ENCODE results near the gene WDR82. TPM values are rescaled to one million over a fixed set of nuclear protein-coding genes. Genes with fewer than 3 reads are reported as not detected.
A peak's percentile ranks its signal among the peaks of the same experiment; 100 is the strongest.
"Not testable (repeated sequence)": the region's sequence is repeated elsewhere in the genome, so short reads cannot be mapped to it uniquely, and the experiment has no call there.

Gene WDR82
- total RNA-seq, 1 experiment from 2014 or later, result 42.0 TPM

GRCh38 chr3:52274781-52275180 is 3.7 kb downstream of the WDR82 start:
- not testable (repeated sequence) for H2AFZ ChIP-seq (ENCODE audit: low read length); H3K9me2 ChIP-seq (replicated peaks; ENCODE audit: insufficient read depth, low read length); H3K9me3 ChIP-seq (ENCODE audit: low read length); H3K9ac ChIP-seq (ENCODE audit: low read length); H3K4me3 ChIP-seq (ENCODE audit: low read length); H3K4me2 ChIP-seq (ENCODE audit: low read depth, low read length, poor library complexity, severe bottlenecking); DNase-seq; H3K27me3 ChIP-seq (ENCODE audit: low read length); H3K27ac ChIP-seq (ENCODE audit: low read length)
- H4K20me1 ChIP-seq (ENCODE audit: insufficient read depth, low read depth, low read length), result peaks cover 65% of the 10 kb centered on the region
- H3K36me3 ChIP-seq (ENCODE audit: insufficient read depth, low read length), result peaks cover 52% of the 10 kb centered on the region
- H3K4me1 ChIP-seq (ENCODE audit: low read length), result peaks cover 45% of the 10 kb centered on the region
- peaks cover 84% of the 10 kb centered on the region for H3K79me2 ChIP-seq (ENCODE audit: low read length)

- peaks cover 63% of the 10 kb centered on the region for H3K36me3 ChIP-seq (ENCODE audit: insufficient read depth, low read length)
- H2AFZ ChIP-seq (ENCODE audit: low read length), result no peak overlapping the region
- peaks cover 36% of the 10 kb centered on the region for H3K4me1 ChIP-seq (ENCODE audit: low read length)
- no peak overlapping the region for H3K9ac ChIP-seq (ENCODE audit: low read length)
- H3K4me3 ChIP-seq (ENCODE audit: low read length), result no peak overlapping the region
- H3K27ac ChIP-seq (ENCODE audit: low read length), result no peak overlapping the region
- H4K20me1 ChIP-seq (ENCODE audit: insufficient read depth, low read depth, low read length), result peaks cover 73% of the 10 kb centered on the region
- no peak overlapping the region for H3K4me2 ChIP-seq (ENCODE audit: low read depth, low read length, poor library complexity, severe bottlenecking)
- DNase-seq, result no peak
- peaks cover 100% of the 10 kb centered on the region for H3K79me2 ChIP-seq (ENCODE audit: low read length)
- H3K27me3 ChIP-seq (ENCODE audit: low read length), result no peaks in the 10 kb centered on the region
- H3K9me3 ChIP-seq (ENCODE audit: low read length), result no peaks in the 10 kb centered on the region
- no peaks in the 10 kb centered on the region for H3K9me2 ChIP-seq (replicated peaks; ENCODE audit: insufficient read depth, low read length)
Measured at GRCh38 chr3:52272831-52273230, 5.6 kb downstream of the WDR82 start.

- Histone ChIP-seq H4K20me1 (ENCODE audit: insufficient read depth, low read depth, low read length) (peaks cover 73% of the 10 kb centered on the region), H3K4me1 (ENCODE audit: low read length) (peaks cover 35% of the 10 kb centered on the region), H3K27ac (ENCODE audit: low read length) (peak overlapping the region; percentile 27; the same call in 1 of the 2 replicates), H3K79me2 (ENCODE audit: low read length) (peaks cover 100% of the 10 kb centered on the region), H3K36me3 (ENCODE audit: insufficient read depth, low read length) (peaks cover 70% of the 10 kb centered on the region)
- H3K9me2 ChIP-seq (replicated peaks; ENCODE audit: insufficient read depth, low read length); H2AFZ ChIP-seq (ENCODE audit: low read length); H3K9me3 ChIP-seq (ENCODE audit: low read length); H3K9ac ChIP-seq (ENCODE audit: low read length); H3K4me3 ChIP-seq (ENCODE audit: low read length); DNase-seq; H3K27me3 ChIP-seq (ENCODE audit: low read length); H3K4me2 ChIP-seq (ENCODE audit: low read depth, low read length, poor library complexity, severe bottlenecking): not testable (repeated sequence)
Measured at GRCh38 chr3:52272172-52272571, 6.3 kb downstream of the WDR82 start.

- H3K36me3 ChIP-seq (ENCODE audit: insufficient read depth, low read length), result peaks cover 78% of the 10 kb centered on the region
- H3K4me2 ChIP-seq (ENCODE audit: low read depth, low read length, poor library complexity, severe bottlenecking), result no peak overlapping the region
- no peaks in the 10 kb centered on the region for H3K27me3 ChIP-seq (ENCODE audit: low read length)
- no peak for DNase-seq
- no peaks in the 10 kb centered on the region for H3K9me2 ChIP-seq (replicated peaks; ENCODE audit: insufficient read depth, low read length)
- H3K79me2 ChIP-seq (ENCODE audit: low read length), result peaks cover 96% of the 10 kb centered on the region
- no peak overlapping the region for H2AFZ ChIP-seq (ENCODE audit: low read length)
- no peak overlapping the region for H3K9ac ChIP-seq (ENCODE audit: low read length)
- peaks cover 20% of the 10 kb centered on the region for H3K4me1 ChIP-seq (ENCODE audit: low read length)
- H3K4me3 ChIP-seq (ENCODE audit: low read length), result no peak overlapping the region
- no peaks in the 10 kb centered on the region for H3K9me3 ChIP-seq (ENCODE audit: low read length)
- peaks cover 60% of the 10 kb centered on the region for H4K20me1 ChIP-seq (ENCODE audit: insufficient read depth, low read depth, low read length)
- H3K27ac ChIP-seq (ENCODE audit: low read length), result no peak overlapping the region
Measured at GRCh38 chr3:52270252-52270754, 8.1 kb downstream of the WDR82 start.

- Histone ChIP-seq H4K20me1 (ENCODE audit: insufficient read depth, low read depth, low read length) (peaks cover 57% of the 10 kb centered on the region), H3K27ac (ENCODE audit: low read length) (no peak overlapping the region), H3K36me3 (ENCODE audit: insufficient read depth, low read length) (peaks cover 78% of the 10 kb centered on the region), H3K9me2 (replicated peaks; ENCODE audit: insufficient read depth, low read length) (no peaks in the 10 kb centered on the region), H3K9ac (ENCODE audit: low read length) (no peak overlapping the region), H3K4me1 (ENCODE audit: low read length) (peaks cover 20% of the 10 kb centered on the region), H3K27me3 (ENCODE audit: low read length) (no peaks in the 10 kb centered on the region), H3K4me3 (ENCODE audit: low read length) (no peak overlapping the region), H3K4me2 (ENCODE audit: low read depth, low read length, poor library complexity, severe bottlenecking) (no peak overlapping the region), H2AFZ (ENCODE audit: low read length) (no peak overlapping the region), H3K79me2 (ENCODE audit: low read length) (peaks cover 94% of the 10 kb centered on the region), H3K9me3 (ENCODE audit: low read length) (no peaks in the 10 kb centered on the region)
- DNase-seq, result no peak
Measured at GRCh38 chr3:52269776-52270175, 8.7 kb downstream of the WDR82 start.

- H4K20me1 ChIP-seq (ENCODE audit: insufficient read depth, low read depth, low read length), result peaks cover 46% of the 10 kb centered on the region
- H3K4me2 ChIP-seq (ENCODE audit: low read depth, low read length, poor library complexity, severe bottlenecking), result no peak overlapping the region
- no peaks in the 10 kb centered on the region for H3K9me2 ChIP-seq (replicated peaks; ENCODE audit: insufficient read depth, low read length)
- H3K79me2 ChIP-seq (ENCODE audit: low read length), result peaks cover 94% of the 10 kb centered on the region
- H3K4me1 ChIP-seq (ENCODE audit: low read length), result peaks cover 21% of the 10 kb centered on the region
- H3K27ac ChIP-seq (ENCODE audit: low read length), result no peak overlapping the region
- H3K9me3 ChIP-seq (ENCODE audit: low read length), result no peaks in the 10 kb centered on the region
- no peak overlapping the region for H3K4me3 ChIP-seq (ENCODE audit: low read length)
- H3K27me3 ChIP-seq (ENCODE audit: low read length), result no peaks in the 10 kb centered on the region
- no peak overlapping the region for H3K9ac ChIP-seq (ENCODE audit: low read length)
- no peak overlapping the region for H2AFZ ChIP-seq (ENCODE audit: low read length)
- no peak for DNase-seq
- H3K36me3 ChIP-seq (ENCODE audit: insufficient read depth, low read length), result peaks cover 68% of the 10 kb centered on the region
Measured at GRCh38 chr3:52268036-52268435, 10.4 kb downstream of the WDR82 start.

GRCh38 chr3:52265387-52265786 is 13.1 kb downstream of the WDR82 start:
- Histone ChIP-seq H4K20me1 (ENCODE audit: insufficient read depth, low read depth, low read length) (peaks cover 22% of the 10 kb centered on the region), H3K36me3 (ENCODE audit: insufficient read depth, low read length) (peaks cover 66% of the 10 kb centered on the region; the same call in 1 of the 2 replicates), H3K4me3 (ENCODE audit: low read length) (no peak overlapping the region), H2AFZ (ENCODE audit: low read length) (no peak overlapping the region), H3K27me3 (ENCODE audit: low read length) (no peaks in the 10 kb centered on the region), H3K79me2 (ENCODE audit: low read length) (peaks cover 93% of the 10 kb centered on the region), H3K9me3 (ENCODE audit: low read length) (no peaks in the 10 kb centered on the region), H3K4me2 (ENCODE audit: low read depth, low read length, poor library complexity, severe bottlenecking) (no peak overlapping the region), H3K9me2 (replicated peaks; ENCODE audit: insufficient read depth, low read length) (no peaks in the 10 kb centered on the region), H3K27ac (ENCODE audit: low read length) (no peak overlapping the region), H3K9ac (ENCODE audit: low read length) (no peak overlapping the region), H3K4me1 (ENCODE audit: low read length) (peaks cover 17% of the 10 kb centered on the region)
- no peak for DNase-seq

GRCh38 chr3:52262447-52262846 is 16.0 kb downstream of the WDR82 start:
- H3K4me2 ChIP-seq (ENCODE audit: low read depth, low read length, poor library complexity, severe bottlenecking), result no peak overlapping the region
- H3K4me1 ChIP-seq (ENCODE audit: low read length), result peaks cover 17% of the 10 kb centered on the region
- no peak for DNase-seq
- peaks cover 71% of the 10 kb centered on the region for H3K36me3 ChIP-seq (ENCODE audit: insufficient read depth, low read length)
- H3K9me3 ChIP-seq (ENCODE audit: low read length), result no peaks in the 10 kb centered on the region
- H3K9me2 ChIP-seq (replicated peaks; ENCODE audit: insufficient read depth, low read length), result no peaks in the 10 kb centered on the region
- H2AFZ ChIP-seq (ENCODE audit: low read length), result no peak overlapping the region
- H3K79me2 ChIP-seq (ENCODE audit: low read length), result peaks cover 72% of the 10 kb centered on the region
- H3K27ac ChIP-seq (ENCODE audit: low read length), result no peak overlapping the region
- H4K20me1 ChIP-seq (ENCODE audit: insufficient read depth, low read depth, low read length), result peaks cover 9% of the 10 kb centered on the region
- no peak overlapping the region for H3K9ac ChIP-seq (ENCODE audit: low read length)
- H3K27me3 ChIP-seq (ENCODE audit: low read length), result no peaks in the 10 kb centered on the region
- H3K4me3 ChIP-seq (ENCODE audit: low read length), result no peak overlapping the region
